PC-9 (cell line): ENCODE data around the gene LRRFIP1.

ENCODE experiments used
- CTCF ChIP-seq: fragments of 200-600 bp; sonication (generic); conservative IDR thresholded peaks from 2 replicates; pipeline ENCODE4 v1.6.1; 2017; ENCODE audit warnings: mixed run types, antibody characterized with exemption, mild to moderate bottlenecking, moderate library complexity
- EZH2 ChIP-seq: fragments of 200-600 bp; sonication (generic); IDR thresholded peaks from 2 replicates; pipeline ENCODE4 v1.8.0; 2017; ENCODE audit warnings: antibody characterized with exemption, low read depth

DNA sequence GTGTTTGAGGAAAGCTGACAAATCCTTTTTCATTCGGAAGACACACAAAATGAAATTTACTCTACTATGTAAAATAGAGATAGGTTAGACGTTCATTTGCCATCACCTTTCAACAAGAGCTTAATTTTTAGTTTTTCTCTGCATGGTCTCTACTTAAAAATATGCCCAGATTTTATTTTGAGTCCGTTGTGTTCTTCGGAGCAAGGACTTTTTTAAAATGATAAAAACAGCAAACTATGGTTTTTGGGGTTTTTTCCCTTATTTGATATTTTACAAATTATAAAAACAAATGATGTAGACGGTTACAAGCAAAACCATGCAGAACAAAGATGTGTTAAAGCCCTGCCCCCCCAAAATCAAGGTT, 117.8 kb downstream of the LRRFIP1 start:
- TF ChIP-seq CTCF, result peak; percentile 12; the same call in 1 of the 2 replicates
- no peak for TF ChIP-seq EZH2
